NOMO-1 (cell line): Measurements from ENCODE around the gene NTM.

Experiments used
- DNase-seq, 2 experiments: peaks; one replicate each; lab custom pipeline; 2025; ENCODE audit not compliant: unreplicated experiment in 2 of 2; lab: John Stamatoyannopoulos, UW

The NTM gene

DNA sequence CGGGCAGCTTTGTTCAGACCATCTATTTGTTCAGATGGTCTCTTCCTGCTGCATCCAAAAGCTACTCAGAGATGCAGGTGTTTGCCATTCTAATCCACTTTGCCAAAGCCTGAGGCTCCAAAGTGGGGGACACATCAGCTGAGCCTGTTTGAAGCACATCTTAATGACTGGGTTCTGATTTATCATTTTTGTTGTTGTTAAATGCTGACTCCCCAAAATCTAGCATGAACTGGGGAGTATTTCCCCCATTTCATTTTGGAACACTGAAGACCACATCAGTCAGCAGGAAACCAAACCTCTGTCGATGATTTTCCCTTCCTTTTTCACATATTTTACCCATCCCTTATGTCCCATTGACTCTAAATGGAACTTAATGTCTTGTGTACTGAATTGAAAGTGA lies 262.6 kb downstream of the NTM start:
- no peak for DNase-seq

DNA sequence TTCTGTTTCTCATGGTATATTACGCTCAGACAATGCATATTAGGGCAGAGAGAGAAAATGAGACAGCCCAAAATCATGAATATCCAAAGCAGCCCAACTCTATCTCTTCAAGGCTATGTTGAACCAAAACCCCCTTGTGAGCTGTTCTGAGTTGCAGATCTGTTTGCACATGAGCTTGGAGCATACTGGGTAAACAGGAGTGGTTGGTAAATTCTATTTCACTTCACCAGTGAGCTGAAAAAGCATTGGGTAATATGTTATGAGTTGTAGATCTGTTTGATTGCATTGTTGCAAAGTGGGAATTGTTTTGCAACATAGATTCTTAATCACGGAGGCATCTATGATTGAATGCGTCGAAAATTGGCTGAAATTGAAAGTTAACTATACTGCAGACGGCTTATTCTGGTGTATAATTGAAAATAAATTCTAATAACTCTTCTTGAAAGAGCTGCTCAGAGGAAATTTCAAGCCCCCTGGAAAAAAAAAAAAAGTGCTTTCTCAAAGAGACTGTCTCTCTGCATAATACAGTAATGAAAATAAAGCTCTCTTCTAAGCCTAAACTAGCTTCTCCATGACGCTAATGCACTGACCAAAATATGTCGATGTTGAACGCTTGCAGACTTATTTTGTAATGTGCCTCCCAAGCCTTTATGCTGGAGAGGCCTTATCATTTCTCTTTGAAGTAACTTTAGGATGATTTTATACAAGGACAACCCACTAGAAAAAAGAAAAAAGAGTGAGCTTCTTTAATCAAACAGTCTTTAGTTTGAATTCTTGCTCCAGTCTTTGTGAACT lies 263.7 kb downstream of the NTM start:
- DNase-seq = no peak

DNA sequence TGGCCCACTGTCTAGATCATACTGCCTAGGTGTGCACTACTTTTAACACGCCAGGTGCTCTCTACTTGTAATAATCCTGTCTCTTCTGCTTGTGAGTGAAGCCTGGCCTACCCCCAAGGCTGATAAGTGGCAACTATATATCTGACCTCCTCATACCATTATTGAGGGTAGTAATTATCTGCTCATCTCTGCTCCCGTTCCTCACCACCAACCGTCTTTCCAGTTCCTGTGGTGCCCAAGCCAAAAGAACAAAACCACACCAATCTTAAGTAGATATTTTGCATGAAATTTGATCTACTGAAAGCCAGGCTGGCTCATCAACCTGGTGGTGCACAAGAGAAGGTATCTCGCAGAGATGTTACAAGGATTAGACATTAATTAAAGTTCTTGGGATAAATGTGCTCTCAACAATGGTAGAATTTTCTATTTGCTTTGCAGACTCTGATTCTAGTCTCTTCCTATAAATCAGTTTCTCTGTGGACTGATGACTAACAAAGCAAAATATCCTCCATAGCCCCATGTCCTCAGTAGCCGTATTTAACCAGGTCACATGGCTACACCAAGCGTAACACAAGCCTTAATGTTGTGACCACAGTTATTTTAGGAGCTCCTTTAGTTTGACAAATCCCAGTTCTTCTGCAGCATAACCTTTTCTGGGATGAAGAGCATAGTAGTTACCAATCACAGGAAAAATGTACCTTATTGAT lies 267.2 kb downstream of the NTM start:
- no peak for DNase-seq

DNA sequence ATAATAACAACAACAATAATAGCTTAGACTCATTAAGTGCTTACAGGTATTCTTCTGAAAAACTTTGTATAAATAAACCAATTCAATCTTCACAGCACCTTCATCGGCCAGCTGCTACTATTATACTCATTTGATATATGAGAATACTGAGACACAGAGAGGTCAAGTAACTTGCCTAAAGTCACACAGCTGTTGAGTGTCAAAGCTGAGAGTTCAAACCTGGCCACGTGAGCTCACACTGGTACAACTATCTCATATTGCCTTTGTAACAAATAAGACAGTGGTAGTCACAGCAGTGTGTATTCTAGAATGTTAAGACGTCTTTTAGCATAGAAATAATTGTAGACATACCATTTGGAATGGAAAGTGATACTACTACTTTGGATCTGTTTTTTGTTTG lies 268.5 kb downstream of the NTM start:
- DNase-seq = no peak

DNA sequence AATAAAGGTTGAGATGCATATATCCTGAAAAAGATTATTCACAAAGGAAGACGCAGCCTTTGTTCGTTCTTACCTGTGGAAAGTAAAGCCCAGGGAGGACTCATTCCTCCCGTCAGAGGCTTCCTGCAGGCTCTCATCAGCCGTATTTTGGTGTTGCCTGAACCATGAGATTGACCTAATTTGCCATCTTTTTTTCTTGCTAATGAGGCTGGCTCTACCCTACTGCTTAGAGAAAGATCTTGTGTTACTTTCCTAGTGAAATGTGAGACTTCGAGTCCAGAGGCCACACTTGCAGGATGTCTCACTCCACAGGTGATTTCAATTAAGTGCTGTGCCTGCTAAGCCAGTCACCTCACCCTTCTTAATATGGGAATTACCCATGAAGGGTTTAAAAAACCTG lies 269.9 kb downstream of the NTM start:
- no peak for DNase-seq

DNA sequence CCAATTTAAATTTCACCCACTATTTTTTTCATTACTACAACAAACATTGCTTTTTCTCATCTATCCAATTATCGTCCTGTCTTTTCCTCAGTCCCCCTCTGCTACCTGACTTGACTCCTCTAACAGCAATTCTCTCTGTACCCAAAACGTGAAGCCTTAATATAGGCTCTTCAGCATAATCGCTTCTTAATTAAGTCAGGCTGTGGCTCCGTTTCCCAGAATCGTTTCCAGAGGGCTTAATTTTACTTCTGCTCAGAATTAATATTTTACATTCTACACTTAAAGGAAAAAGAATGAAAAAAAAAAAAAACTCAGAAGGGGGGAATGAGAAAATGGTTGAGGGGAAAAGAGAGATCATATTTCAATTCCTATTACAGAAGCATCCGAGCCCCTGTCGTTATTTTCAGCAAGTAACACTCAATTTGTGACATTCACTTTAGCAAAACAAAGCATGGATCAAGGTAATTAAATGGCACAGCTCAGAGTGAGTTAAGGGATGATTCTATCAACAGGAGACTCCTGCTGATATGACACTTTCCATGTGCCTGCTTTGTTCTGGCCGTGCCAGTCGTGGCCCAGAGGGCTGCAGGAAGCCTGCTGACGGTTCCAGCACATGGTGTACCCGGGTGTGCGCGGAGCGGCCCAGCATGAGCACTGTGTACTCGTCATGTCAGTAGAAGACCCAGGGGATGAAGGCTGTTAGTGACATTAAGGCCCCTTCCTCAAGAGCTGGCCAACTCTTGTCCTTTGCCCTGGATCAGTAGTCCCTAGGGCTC lies 272.5 kb downstream of the NTM start:
- no peak for DNase-seq

DNA sequence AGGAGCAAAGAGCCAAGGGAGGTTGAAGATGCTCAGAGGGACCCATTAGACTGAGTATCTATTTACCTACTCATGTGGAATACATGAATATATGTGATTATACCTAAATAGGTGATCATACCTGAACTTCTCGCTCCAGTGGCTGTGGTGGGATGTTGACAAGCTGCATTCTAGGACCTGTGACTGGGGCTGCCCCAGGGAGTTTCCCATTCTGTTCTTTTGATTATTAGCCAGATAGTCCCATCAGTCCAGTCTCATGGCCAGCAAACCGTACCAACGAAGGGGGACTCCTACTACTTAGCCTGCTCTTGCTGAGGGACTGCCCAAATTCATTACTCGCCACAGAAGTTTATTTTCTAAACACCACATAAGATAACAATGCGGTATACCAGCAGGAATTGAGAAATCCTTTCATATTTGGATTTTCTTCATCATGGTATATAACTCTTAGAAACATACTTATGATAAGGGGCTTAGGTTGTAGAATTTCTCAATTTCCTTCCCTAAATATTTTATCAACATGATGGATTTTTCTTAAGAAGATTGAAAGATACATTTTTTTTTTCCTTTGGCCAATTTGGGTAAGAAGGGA lies 273.9 kb downstream of the NTM start:
- DNase-seq = no peak

DNA sequence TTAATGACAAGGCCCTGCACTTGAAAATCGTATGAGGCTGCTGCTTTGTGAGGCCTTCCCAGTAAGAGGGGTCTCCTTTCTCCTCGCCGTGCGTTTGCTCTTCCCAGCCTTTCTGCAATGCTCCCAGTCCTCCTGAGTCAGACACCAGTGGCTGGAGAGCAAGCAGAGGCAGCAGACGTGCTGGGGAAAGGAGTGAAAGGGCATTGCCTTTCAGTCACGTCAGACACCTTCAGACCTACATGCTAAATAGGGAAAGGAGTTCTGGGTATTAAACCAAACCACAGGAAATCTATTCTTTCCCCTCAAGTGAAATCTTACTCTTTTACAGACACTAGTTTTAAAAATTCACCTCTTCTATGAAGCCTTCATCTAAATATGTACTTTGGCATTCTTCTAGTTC lies 274.8 kb downstream of the NTM start:
- DNase-seq = no peak

DNA sequence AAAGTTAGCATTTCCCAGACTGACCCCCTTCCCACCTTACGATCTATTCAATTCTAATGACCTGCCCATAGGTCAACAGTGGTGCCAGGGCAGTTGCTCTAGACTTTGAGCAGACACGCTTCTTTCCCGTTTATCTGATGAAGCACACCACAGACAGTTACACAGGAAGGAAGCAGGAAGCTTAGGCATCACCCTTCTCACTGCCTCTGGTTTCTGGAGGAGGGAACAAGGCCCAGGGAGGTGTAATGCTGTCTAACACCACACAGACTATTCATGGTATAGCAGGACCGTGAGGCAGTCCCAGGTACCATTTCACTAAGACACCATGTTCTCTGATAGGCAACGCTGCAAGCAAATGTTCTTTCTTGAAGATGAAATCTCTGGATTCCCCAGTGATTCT lies 279.4 kb downstream of the NTM start:
- no peak for DNase-seq

DNA sequence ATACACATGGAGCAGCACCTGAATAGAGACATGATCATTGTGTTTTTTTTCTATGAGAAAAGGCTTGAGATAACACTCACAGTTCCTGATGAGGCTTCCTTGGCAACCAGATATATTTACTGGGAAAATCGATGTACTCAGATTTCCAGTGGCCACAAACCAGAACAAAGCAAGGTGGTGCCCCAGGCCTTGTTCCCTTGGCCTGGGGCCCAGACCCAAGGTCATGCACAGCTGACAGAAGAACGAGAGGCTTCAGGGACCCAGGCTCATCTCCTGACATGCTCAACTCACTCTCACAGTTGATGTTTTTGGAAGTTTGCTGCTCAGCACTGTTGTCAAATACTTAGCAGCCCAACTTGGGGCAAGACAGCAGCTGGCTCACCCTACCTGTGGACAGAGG lies 281.8 kb downstream of the NTM start:
- no peak for DNase-seq

DNA sequence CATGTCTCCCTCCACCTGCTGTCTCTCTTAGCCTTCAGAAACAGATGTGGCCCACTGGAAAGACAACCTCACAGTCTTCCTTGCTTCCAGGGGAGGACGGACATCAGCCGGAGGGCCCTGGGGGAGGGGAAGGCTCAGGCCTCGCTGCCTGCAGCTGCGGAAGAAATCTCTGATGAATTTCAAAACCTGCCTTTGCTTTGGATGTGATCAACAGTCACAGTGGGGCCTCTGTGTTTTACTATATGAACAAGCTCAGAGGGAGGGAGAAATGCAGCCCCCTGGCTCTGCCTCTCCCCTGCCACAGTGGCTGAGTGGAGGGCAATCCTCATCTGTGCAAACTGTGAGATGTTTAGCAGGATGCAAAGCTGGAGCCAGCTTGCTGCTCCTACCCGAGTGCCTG lies 282.8 kb downstream of the NTM start:
- DNase-seq = no peak

DNA sequence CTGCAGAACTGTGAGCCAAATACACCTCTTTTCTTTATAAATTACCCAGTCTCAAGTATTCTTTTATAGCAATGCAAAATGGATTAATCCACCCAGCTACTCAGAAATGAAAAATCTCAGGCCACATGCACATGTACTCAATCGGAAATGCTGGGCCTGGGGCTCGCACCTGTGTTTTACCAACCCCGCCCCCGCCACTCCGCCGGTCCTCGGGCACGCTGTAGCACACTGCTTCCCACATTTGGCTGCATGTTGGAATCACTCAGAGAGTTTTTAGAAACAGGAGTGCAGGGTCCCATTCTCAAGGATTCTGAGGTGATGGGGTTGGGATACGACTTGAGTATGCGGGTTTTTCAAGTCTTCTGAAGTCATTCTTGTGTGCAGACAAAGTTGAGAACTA lies 284.4 kb downstream of the NTM start:
- no peak for DNase-seq

DNA sequence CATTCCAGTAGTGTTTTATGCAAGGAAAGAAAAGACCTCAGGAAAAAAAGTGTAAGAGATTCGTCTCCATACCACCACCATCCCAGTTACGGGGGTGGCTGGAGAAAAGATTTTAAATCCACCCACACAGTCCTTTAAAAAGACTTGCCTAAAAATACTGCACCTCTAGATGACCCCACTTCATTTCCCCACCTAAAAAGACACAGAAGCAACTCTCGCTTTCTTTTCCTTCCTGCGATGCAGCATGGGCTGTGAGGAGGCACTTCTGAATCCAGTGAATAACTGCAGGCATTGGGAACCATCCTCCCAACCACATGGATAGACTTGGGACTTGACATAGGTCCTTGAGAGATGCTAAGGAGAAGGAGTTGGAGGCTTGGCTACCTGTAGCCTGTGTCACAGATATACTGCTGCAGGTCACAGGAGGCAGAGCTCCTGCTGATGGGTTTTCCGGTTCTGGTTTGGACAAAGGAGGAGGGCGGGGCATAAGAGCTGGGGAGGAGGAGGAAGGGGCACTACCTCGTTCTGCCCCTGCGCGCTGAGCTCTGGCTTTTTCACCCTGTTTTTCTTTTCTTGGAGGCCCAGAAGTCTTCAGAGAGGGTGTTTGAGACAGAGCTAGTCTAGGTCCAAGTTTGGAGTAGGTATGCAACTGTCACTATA lies 285.9 kb downstream of the NTM start:
- no peak for DNase-seq

DNA sequence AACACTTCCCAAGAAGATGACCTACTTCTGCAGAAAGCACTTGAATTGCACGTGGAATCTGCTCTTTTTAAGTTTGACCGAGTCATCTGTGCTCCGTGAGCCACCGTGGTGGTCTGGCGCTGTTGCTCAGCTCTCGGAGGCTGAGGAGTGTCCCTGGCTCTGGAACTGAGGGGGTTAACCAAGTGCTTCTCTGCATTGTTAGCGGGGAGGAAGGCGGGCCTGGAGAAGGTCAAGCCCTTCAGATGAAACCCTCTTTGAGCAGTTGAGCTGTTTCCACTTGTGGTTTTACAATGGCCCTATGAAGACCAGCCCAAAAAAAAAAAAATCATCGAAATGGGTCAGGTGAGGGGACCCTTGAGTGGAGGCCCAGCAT lies 286.4 kb downstream of the NTM start:
- DNase-seq = no peak

DNA sequence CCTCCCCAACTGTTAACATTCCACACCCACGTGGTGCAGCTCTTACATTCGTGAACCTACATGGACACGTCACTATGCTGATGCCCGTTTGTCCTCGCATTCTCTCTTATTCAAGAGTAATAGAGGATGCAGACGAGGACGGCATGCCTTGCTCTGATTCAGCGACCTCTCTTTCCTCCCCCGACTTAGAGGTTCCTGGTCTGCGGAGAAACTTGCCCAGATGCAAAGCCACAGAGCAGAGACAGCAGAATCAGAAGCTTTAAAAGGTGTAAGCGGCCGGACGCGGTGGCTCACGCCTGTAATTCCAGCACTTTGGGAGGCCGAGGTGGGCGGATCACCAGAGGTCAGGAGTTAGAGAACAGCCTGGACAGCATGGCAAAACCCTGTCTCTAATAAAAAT lies 288.0 kb downstream of the NTM start:
- no peak for DNase-seq

DNA sequence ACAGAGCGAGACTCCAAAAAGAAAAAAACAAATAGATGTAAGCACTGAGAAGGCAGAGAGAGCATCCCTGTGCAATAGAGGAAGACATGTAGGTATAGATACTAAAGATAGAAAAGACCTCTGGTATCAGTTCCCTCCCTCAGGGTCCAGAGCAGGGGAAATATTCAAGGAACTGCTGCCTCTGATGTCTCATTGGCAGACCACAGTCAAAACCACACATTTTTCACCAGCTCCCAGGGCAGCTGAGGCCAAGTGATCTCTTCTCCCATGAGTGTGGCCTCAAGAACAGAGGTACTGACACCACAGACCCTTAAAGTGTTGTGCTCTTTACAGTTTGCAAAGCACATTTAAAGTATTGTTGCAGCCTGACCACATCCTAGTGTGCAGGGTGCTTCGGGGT lies 288.5 kb downstream of the NTM start:
- peak; percentile 32 to 81 for DNase-seq

DNA sequence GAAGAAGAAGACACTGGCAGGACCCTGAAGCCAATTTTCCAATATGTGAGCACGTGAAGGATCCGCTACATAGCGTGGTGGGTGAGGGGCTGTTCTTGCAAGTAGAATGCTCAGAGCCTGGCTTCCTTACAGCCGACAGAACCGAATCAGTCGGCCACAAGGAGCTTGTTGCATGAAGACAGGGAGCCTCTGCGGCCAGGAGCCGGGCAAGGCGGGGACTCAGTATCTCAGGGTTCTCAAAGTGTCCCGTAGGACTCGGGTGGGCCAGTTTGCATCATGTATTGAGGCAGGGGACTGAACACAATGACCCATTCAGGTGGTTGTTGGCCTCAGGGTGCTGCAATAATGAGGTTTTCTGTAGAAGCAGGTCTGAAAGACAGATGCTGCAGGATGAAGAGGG lies 289.5 kb downstream of the NTM start:
- no peak for DNase-seq

DNA sequence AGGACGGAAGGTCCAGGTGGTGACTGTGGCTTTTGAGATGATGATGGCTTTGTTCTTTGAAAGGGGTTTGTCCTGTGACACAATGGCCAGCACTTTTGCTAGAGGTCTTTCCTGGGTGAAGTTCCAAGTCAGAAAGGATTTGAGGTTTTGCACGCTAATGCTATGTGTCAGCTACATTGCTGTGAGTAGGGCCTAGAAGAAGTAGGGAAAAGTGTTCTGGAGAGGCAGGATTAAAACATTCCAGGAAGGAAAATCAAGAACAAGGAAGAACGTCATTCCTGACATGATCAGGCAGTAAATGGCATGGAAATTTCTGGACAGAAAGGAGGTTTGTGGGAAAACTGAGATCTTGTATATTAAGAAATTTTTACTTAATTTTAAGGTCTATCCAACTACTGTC lies 290.7 kb downstream of the NTM start:
- no peak for DNase-seq

DNA sequence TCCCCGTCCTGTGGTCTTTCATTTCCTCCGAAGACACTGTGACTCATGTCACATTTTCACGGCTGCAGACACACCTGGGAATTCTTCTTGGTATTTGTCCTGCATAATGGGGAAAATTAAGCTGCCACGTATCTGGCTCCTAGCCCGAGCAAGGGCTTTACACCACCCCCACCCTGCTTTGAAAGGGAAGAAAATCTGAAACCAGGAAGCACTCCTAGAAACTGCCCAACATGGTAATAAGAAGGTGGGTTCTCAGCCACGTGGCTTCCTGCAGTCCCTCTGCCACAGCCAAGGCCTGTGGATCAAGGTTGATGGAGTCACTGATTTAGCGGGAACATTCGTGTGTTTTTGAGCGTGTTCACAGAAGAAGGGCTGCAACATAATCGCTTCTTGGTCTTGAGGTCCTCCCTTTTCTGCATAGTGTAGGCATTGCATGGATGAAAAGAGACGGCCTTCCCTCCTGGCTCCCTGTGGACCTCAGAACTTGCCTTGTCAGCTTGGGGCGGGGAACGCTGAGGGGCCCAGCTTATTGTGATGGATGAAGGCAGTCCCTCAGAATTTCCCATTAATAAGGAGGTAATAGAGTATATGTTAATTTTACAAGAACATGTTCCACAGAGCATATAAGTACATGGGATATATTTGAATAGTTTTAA lies 292.0 kb downstream of the NTM start:
- no peak for DNase-seq

DNA sequence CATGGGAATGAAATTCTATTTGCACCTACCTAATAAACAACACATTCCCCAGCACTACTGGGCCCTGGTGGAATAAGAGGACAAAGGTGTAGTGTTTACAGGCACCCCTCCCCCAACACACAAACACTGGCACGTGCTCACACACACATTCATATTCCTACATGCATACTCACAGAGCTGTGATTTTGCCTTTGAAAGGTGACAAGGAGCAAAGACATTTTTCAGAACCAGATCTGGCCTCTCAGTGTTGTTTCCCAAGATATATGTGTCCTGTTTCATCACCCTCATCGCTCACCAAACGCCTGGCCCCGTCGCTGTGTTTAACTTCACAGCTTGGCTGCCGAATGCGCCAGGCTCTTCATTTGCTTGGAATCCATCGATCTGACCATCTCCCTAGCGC lies 292.6 kb downstream of the NTM start:
- no peak for DNase-seq
